Calu3 (cell line): ENCODE results near the gene CENPU. TPM values are rescaled to one million over a fixed set of nuclear protein-coding genes. Genes with fewer than 3 reads are reported as not detected.
"Not testable (repeated sequence)": the region's sequence is repeated elsewhere in the genome, so short reads cannot be mapped to it uniquely, and the experiment has no call there.

ENCODE experiments used
- BruUV-seq: library from RNA; stranded (reverse); fragments of 400-500 nt; replicated peaks from 2 replicates; lab custom pipeline; 2021; lab: Mats Ljungman, UMichigan
- CTCF ChIA-PET: fragments of 300-600 bp; sonication (Branson Sonifier 250); formaldehyde crosslinking; loops from one replicate; lab custom pipeline; 2022; ENCODE audit warnings: antibody characterized with exemption; lab: Charles Lee
- DNase-seq: peaks from one replicate; pipeline ENCODE4 v3.0.0; 2022
- H3K27ac Mint-ChIP-seq: one replicate; pipeline ENCODE4 v1.8.0; 2022; ENCODE audit warnings: mixed read lengths; ENCODE audit not compliant: unreplicated experiment
- H3K27me3 Mint-ChIP-seq: one replicate; pipeline ENCODE4 v1.8.0; 2022; ENCODE audit warnings: mixed read lengths; ENCODE audit not compliant: unreplicated experiment
- H3K36me3 Mint-ChIP-seq: one replicate; pipeline ENCODE4 v1.8.0; 2022; ENCODE audit warnings: mild to moderate bottlenecking, moderate library complexity, mixed read lengths; ENCODE audit not compliant: insufficient read depth, unreplicated experiment
- H3K4me1 Mint-ChIP-seq: one replicate; pipeline ENCODE4 v1.8.0; 2022; ENCODE audit warnings: mild to moderate bottlenecking, low read depth, mixed read lengths; ENCODE audit not compliant: unreplicated experiment
- H3K4me3 Mint-ChIP-seq: one replicate; pipeline ENCODE4 v1.8.0; 2022; ENCODE audit warnings: mild to moderate bottlenecking, low read depth, moderate library complexity, mixed read lengths; ENCODE audit not compliant: unreplicated experiment
- H3K9me3 Mint-ChIP-seq: one replicate; pipeline ENCODE4 v1.8.0; 2022; ENCODE audit warnings: low read depth, mixed read lengths; ENCODE audit not compliant: unreplicated experiment
- intact Hi-C: fragments of 100-400 bp; cut with micrococcal nuclease; formaldehyde crosslinking; loops from one replicate; pipeline ENCODE4 v1.10.0; 2022; ENCODE audit not compliant: unreplicated experiment
- total RNA-seq: library from RNA; stranded (reverse); gene quantifications from 2 replicates; pipeline ENCODE4 v1.2.3, GENCODE V29; 2022
- TF ChIP-seq, protein P1 (sequence below): fragments of 200-600 bp; IDR thresholded peaks from one replicate; pipeline ENCODE4 v1.8.0; 2022; ENCODE audit warnings: antibody characterized with exemption; ENCODE audit not compliant: unreplicated experiment

The CENPU gene
- total RNA-seq, 1 experiment from 2014 or later = 79.2 TPM

DNA sequence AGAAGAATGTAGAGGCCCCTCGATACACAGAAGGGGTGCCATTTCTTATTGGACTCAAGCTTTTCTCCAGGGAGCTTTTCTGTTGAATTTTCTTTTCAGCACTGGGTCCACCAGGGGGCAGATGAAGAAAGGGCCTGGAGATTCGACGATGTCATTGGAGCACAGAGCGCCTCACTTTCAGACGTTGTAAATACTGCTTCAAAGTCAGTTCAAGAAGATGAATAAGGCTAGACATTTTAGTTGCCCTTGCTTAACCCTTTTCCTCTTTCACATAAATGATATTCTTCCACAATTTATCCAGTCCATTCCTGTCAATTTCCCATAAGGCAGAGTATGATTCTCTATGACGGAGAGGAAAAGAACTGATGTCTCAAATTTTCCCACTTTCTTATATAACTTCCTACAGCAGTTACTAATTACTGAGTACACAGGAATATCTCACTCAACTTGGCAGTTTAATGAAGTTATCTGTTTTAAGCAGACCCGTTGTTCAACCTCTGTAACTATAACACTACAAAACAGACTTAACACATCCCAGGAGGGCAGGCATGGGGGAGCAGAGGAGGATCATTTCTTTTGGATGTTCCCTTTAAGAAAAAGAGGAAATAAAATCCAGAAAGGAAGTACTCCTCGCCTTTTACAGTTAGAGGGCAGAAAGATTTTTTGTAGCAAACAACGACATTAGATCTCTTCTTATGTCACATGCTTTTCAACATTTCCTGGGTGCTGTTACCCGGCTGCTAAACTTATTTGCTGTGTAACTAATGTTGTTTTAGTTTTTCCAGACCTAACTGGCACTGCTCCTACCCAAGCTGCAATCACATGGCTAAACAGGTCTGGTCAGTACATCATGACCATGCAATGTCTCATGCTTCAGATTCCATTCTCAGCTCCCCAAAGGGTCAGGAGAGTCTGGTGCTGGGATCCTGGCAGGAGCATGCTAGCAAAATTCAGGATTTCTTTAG, 12.2 kb upstream of the CENPU start:
- peak; percentile 76 for DNase-seq
- H3K36me3 Mint-ChIP-seq = peaks cover 18% of the 10 kb centered on the region
- CTCF ChIA-PET = interaction anchor here (0.6 to 1.9 kb wide), 10 partner anchors 12 to 350 kb away, joined by 3 to 13 read pairs (median 4); partner anchors contain the start of genes CASP3, CENPU and PRIMPOL
- H3K4me3 Mint-ChIP-seq = peak overlapping the region; percentile 49
- intact Hi-C loops = loop anchor here (1.0 to 5.0 kb wide), 3 partner anchors 79 to 351 kb away; partner anchors contain the start of gene ACSL1
- peak overlapping the region; percentile 85 for H3K27ac Mint-ChIP-seq
- H3K4me1 Mint-ChIP-seq = peaks cover 28% of the 10 kb centered on the region
- BruUV-seq = no TSS peak
- TF ChIP-seq, protein P1, sequence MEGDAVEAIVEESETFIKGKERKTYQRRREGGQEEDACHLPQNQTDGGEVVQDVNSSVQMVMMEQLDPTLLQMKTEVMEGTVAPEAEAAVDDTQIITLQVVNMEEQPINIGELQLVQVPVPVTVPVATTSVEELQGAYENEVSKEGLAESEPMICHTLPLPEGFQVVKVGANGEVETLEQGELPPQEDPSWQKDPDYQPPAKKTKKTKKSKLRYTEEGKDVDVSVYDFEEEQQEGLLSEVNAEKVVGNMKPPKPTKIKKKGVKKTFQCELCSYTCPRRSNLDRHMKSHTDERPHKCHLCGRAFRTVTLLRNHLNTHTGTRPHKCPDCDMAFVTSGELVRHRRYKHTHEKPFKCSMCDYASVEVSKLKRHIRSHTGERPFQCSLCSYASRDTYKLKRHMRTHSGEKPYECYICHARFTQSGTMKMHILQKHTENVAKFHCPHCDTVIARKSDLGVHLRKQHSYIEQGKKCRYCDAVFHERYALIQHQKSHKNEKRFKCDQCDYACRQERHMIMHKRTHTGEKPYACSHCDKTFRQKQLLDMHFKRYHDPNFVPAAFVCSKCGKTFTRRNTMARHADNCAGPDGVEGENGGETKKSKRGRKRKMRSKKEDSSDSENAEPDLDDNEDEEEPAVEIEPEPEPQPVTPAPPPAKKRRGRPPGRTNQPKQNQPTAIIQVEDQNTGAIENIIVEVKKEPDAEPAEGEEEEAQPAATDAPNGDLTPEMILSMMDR = peak; percentile 56
- H3K9me3 Mint-ChIP-seq = no peaks in the 10 kb centered on the region
- no peaks in the 10 kb centered on the region for H3K27me3 Mint-ChIP-seq

- CTCF ChIA-PET = no interaction called here
Measured at GRCh38 chr4:184744236-184744635, 10.3 kb upstream of the CENPU start.

DNA sequence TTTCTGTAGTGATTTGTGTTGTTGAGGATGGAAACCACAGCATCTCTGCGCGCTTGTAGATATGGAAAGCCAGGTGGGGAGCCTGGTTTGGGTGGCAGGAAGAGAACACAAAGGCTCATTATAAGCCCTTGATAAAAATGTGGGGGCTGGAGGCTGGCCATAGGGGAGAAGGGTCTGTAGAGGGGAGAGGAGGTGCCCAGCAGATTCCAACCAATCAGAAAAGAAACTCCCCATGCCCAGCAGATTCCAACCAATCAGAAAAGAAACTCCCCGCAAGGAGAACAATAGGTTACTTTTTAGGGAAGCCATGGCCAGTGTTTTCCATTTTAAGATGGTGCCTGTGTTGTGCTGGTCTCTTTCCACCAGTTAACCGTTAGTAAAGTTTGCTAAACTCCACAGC, 9.8 kb upstream of the CENPU start:
- no peaks in the 10 kb centered on the region for H3K9me3 Mint-ChIP-seq
- intact Hi-C loops = no loop called here
- H3K27ac Mint-ChIP-seq = no peak overlapping the region
- BruUV-seq = no TSS peak
- H3K27me3 Mint-ChIP-seq = no peaks in the 10 kb centered on the region
- peaks cover 39% of the 10 kb centered on the region for H3K4me1 Mint-ChIP-seq
- no peak for DNase-seq
- no peak overlapping the region for H3K4me3 Mint-ChIP-seq
- peaks cover 18% of the 10 kb centered on the region for H3K36me3 Mint-ChIP-seq
- CTCF ChIA-PET = no interaction called here
- TF ChIP-seq, protein P1 = no peak

More at GRCh38 chr4:184744236-184744635, 10.3 kb upstream of the CENPU start:
- no TSS peak for BruUV-seq
- Mint-ChIP-seq H3K27ac (no peak overlapping the region), H3K36me3 (peaks cover 18% of the 10 kb centered on the region), H3K27me3 (no peaks in the 10 kb centered on the region), H3K4me1 (peaks cover 39% of the 10 kb centered on the region), H3K9me3 (no peaks in the 10 kb centered on the region), H3K4me3 (no peak overlapping the region)
- intact Hi-C loops = no loop called here
- TF ChIP-seq, protein P1 = no peak
- DNase-seq = no peak

GRCh38 chr4:184741651-184742050, 7.8 kb upstream of the CENPU start:
- CTCF ChIA-PET, BruUV-seq, DNase-seq, H3K27ac Mint-ChIP-seq, H3K27me3 Mint-ChIP-seq, H3K9me3 Mint-ChIP-seq, H3K36me3 Mint-ChIP-seq, intact Hi-C loops, H3K4me3 Mint-ChIP-seq: not testable (repeated sequence)
- H3K4me1 Mint-ChIP-seq = peaks cover 21% of the 10 kb centered on the region
